ENCODE data around the gene HEATR3. TPM values are rescaled to one million over a fixed set of nuclear protein-coding genes. Genes with fewer than 3 reads are reported as not detected.

Gene HEATR3
- total and polyA plus RNA-seq, 2 of the 13 experiments (the other 11 are each of a cell fraction or from before 2014, with no cell fraction given) = 22.4 to 52.4 TPM

DNA sequence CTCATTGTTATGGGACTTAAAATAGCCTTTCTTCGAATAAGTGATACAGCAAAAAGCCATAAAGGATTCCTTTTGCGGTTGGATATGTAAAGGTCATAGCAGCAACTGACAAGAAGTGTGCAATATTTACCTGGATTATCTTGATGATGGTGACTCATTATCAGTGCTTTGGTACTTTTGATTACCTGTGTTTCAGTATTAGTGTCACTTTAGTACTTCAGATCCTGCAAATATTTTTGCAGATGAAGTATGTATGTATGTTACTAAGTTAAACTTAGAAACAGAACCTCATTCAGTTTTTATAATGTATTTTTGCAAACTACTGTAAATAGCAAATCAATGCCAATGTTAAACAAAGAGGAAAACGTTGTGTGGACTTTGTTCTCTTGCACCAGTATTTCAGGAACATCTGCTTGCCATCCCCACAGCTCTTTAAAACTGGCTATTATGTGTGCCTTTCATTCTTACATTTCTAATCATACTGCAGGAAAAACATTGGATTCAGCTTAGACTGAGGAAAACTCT is 30.2 kb upstream of the HEATR3 start (continued):
- TF ChIP-seq HNF1A (IDR thresholded peaks at IDR 0.05; ENCODE audit: low read depth) (peak; percentile 62), HNF1A (CRISPR knock-in tag; IDR thresholded peaks at IDR 0.05; ENCODE audit: borderline replicate concordance) (peak; percentile 55; the same call in 1 of the 2 replicates), ZFP36 (IDR thresholded peaks at IDR 0.05; ENCODE audit: borderline replicate concordance, low read depth, low read length, partially characterized antibody) (no peak), SKI (IDR thresholded peaks at IDR 0.05; ENCODE audit: partially characterized antibody) (peak; percentile 45), ZBTB44 (CRISPR knock-in tag; IDR thresholded peaks at IDR 0.05) (no peak), ZNF850 (CRISPR knock-in tag; conservative IDR thresholded peaks at IDR 0.05) (no peak), XRCC5 (optimal IDR thresholded peaks at IDR 0.05; ENCODE audit: low read length) (no peak), HDAC2 (CRISPR knock-in tag; IDR thresholded peaks at IDR 0.05) (peak; percentile 75), ZNF17 (CRISPR knock-in tag; IDR thresholded peaks at IDR 0.05) (no peak), CCDC6 (CRISPR knock-in tag; IDR thresholded peaks at IDR 0.05) (0 out of 2 replicates have a peak, but pooled peaks have one; percentile 20), GABPA (IDR thresholded peaks at IDR 0.05; ENCODE audit: low read depth, low read length) (no peak), GABPA (CRISPR knock-in tag; IDR thresholded peaks at IDR 0.05; ENCODE audit: low read depth) (peak; percentile 16; the same call in 1 of the 2 replicates), MIER2 (CRISPR knock-in tag; IDR thresholded peaks at IDR 0.05) (peak; percentile 33; the same call in 1 of the 2 replicates), ZNF274 (CRISPR knock-in tag; IDR thresholded peaks at IDR 0.05) (no peak), NR2F2 (IDR thresholded peaks at IDR 0.05; ENCODE audit: borderline replicate concordance, low read depth) (peak; percentile 90), KAT2B (IDR thresholded peaks at IDR 0.05; ENCODE audit: borderline replicate concordance, low read depth, low read length) (no peak), NFKBIZ (CRISPR knock-in tag; IDR thresholded peaks at IDR 0.05) (peak; percentile 57), HHEX (CRISPR knock-in tag; IDR thresholded peaks at IDR 0.05) (peak; percentile 55; the same call in 1 of the 2 replicates)
- TF ChIP-seq, protein P1, sequence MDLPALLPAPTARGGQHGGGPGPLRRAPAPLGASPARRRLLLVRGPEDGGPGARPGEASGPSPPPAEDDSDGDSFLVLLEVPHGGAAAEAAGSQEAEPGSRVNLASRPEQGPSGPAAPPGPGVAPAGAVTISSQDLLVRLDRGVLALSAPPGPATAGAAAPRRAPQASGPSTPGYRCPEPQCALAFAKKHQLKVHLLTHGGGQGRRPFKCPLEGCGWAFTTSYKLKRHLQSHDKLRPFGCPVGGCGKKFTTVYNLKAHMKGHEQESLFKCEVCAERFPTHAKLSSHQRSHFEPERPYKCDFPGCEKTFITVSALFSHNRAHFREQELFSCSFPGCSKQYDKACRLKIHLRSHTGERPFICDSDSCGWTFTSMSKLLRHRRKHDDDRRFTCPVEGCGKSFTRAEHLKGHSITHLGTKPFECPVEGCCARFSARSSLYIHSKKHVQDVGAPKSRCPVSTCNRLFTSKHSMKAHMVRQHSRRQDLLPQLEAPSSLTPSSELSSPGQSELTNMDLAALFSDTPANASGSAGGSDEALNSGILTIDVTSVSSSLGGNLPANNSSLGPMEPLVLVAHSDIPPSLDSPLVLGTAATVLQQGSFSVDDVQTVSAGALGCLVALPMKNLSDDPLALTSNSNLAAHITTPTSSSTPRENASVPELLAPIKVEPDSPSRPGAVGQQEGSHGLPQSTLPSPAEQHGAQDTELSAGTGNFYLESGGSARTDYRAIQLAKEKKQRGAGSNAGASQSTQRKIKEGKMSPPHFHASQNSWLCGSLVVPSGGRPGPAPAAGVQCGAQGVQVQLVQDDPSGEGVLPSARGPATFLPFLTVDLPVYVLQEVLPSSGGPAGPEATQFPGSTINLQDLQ (CRISPR knock-in tag; IDR thresholded peaks at IDR 0.05) = no peak
- TF ChIP-seq, protein P2, sequence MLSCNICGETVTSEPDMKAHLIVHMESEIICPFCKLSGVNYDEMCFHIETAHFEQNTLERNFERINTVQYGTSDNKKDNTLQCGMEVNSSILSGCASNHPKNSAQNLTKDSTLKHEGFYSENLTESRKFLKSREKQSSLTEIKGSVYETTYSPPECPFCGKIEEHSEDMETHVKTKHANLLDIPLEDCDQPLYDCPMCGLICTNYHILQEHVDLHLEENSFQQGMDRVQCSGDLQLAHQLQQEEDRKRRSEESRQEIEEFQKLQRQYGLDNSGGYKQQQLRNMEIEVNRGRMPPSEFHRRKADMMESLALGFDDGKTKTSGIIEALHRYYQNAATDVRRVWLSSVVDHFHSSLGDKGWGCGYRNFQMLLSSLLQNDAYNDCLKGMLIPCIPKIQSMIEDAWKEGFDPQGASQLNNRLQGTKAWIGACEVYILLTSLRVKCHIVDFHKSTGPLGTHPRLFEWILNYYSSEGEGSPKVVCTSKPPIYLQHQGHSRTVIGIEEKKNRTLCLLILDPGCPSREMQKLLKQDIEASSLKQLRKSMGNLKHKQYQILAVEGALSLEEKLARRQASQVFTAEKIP (CRISPR knock-in tag; IDR thresholded peaks at IDR 0.05; ENCODE audit: borderline replicate concordance) = no peak

Data from HepG2 (cell line).